ENCODE measurements around the gene CCDC88C. TPM values are rescaled to one million over a fixed set of nuclear protein-coding genes. Genes with fewer than 3 reads are reported as not detected.

CCDC88C gene
- total RNA-seq, 1 experiment from 2014 or later, result 19.7 TPM

DNA sequence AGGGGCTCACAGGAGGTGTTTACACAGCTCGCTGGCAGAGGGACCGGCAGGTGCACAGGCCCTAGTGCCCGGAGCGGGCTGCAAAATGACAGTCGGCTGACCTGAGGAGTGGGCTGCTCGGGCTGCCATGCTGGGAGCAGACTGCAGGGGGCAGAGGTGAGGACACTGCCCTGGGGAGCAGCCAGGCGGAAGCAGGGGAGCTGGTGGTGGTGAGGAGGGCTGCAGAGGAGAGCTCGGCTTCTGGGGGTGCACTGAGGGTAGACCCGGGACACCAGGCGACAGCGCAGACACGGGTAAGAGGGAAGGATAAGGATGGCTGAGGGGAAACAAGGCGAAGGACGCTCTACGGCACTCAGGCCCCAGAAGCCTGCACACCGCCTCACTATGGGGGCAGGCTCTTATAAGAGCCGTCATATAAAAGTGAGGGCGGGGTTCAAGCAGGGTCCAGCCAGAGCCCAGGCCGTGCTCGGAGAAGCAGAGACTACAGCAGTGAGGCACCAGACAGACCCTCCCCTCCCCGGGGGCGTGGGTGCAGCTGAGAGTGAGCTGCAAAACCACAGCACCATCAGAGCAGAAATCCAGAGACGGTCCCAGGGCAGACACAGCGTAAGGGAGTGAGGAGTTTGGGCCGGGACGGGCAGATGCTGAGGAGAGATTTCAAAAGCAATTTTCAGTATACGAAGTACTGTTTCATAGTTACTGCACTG lies 62.5 kb downstream of the CCDC88C start:
- TF ChIP-seq EZH2phosphoT487 (IDR thresholded peaks at IDR 0.05; ENCODE audit: borderline replicate concordance, low read length) (no peak), EZH2 (IDR thresholded peaks at IDR 0.05; ENCODE audit: low read length, unreplicated experiment) (no peak)
- TF ChIP-seq, protein P1, sequence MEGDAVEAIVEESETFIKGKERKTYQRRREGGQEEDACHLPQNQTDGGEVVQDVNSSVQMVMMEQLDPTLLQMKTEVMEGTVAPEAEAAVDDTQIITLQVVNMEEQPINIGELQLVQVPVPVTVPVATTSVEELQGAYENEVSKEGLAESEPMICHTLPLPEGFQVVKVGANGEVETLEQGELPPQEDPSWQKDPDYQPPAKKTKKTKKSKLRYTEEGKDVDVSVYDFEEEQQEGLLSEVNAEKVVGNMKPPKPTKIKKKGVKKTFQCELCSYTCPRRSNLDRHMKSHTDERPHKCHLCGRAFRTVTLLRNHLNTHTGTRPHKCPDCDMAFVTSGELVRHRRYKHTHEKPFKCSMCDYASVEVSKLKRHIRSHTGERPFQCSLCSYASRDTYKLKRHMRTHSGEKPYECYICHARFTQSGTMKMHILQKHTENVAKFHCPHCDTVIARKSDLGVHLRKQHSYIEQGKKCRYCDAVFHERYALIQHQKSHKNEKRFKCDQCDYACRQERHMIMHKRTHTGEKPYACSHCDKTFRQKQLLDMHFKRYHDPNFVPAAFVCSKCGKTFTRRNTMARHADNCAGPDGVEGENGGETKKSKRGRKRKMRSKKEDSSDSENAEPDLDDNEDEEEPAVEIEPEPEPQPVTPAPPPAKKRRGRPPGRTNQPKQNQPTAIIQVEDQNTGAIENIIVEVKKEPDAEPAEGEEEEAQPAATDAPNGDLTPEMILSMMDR (conservative IDR thresholded peaks at IDR 0.05; ENCODE audit: low read depth, low read length), result peak; percentile 41; the same call in 1 of the 2 replicates
- H3K9ac ChIP-seq (ENCODE audit: low read length), result no peak overlapping the region
- ATAC-seq (no peak), DNase-seq (no peak)
- no peaks in the 10 kb centered on the region for H3K9me3 ChIP-seq (ENCODE audit: low read length)
- H3K4me1 ChIP-seq (ENCODE audit: insufficient read depth, low read length), result no peaks in the 10 kb centered on the region
- H4K20me1 ChIP-seq (ENCODE audit: low read length), result no peaks in the 10 kb centered on the region
- ChIA-PET POLR2A (ENCODE audit: unreplicated experiment) (no interaction called here), CTCF (no interaction called here)
- intact Hi-C loops (cut with micrococcal nuclease), result no loop called here
- no peaks in the 10 kb centered on the region for H3K27me3 ChIP-seq (ENCODE audit: low read length)
- no peaks in the 10 kb centered on the region for H3K79me2 ChIP-seq (ENCODE audit: low read length)
- no peak overlapping the region for H2AFZ ChIP-seq (ENCODE audit: low read length)
- H3K27ac ChIP-seq (ENCODE audit: low read length), result no peak overlapping the region
- no peaks in the 10 kb centered on the region for H3F3A ChIP-seq (ENCODE audit: low read length, unreplicated experiment)
- no peak overlapping the region for H3K4me3 ChIP-seq (ENCODE audit: low read length)
- H3K4me2 ChIP-seq (ENCODE audit: low read length), result no peak overlapping the region
- no peaks in the 10 kb centered on the region for H3K36me3 ChIP-seq (ENCODE audit: low read depth, low read length)
- no peaks in the 10 kb centered on the region for H3K9me2 ChIP-seq (replicated peaks; ENCODE audit: low read length)
- no TSS peak for BruUV-seq (replicated peaks)

DNA sequence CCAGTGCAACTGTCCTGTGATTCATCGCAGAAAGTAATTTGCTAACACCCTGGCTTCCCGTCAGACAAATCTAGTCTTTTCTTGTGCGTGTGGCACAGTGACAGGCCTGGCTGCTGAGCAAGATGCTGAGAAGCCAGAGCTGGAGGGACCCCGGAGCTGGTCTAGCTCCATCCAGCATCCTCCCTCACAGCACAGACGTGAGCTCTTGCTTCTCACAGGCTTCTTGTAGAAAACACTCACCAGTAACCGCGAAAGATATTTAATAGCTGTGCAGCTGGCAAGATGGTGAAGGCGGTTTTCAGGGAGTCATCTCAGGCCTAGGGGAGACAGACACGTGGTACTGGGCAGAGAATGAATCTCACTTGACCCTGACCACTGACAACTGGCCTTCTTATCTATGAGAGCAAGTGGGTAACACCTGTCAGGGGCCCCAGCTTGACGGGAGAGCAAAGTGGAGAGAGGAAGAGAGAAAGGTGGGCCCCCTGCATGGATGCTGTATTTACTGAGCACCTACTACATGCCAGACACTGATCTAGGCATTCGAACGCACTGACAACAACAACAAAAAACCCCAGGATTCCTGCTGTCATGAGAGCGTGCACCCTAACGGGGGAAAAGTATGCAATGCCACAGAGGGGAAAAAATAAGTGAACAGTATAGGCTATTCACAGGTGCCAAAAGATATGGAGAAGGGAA lies 63.3 kb downstream of the CCDC88C start:
- H3K9me2 ChIP-seq (replicated peaks; ENCODE audit: low read length), result no peaks in the 10 kb centered on the region
- H4K20me1 ChIP-seq (ENCODE audit: low read length), result no peaks in the 10 kb centered on the region
- H3K27me3 ChIP-seq (ENCODE audit: low read length), result no peaks in the 10 kb centered on the region
- no TSS peak for BruUV-seq (replicated peaks)
- H3F3A ChIP-seq (ENCODE audit: low read length, unreplicated experiment), result no peaks in the 10 kb centered on the region
- no peaks in the 10 kb centered on the region for H3K79me2 ChIP-seq (ENCODE audit: low read length)
- no peaks in the 10 kb centered on the region for H3K9me3 ChIP-seq (ENCODE audit: low read length)
- intact Hi-C loops (cut with micrococcal nuclease), result no loop called here
- CTCF ChIA-PET, result no interaction called here
- no peak overlapping the region for H3K4me2 ChIP-seq (ENCODE audit: low read length)
- no peak overlapping the region for H3K4me3 ChIP-seq (ENCODE audit: low read length)
- TF ChIP-seq, protein P1 (conservative IDR thresholded peaks at IDR 0.05; ENCODE audit: low read depth, low read length), result no peak
- TF ChIP-seq EZH2phosphoT487 (IDR thresholded peaks at IDR 0.05; ENCODE audit: borderline replicate concordance, low read length) (no peak), EZH2 (IDR thresholded peaks at IDR 0.05; ENCODE audit: low read length, unreplicated experiment) (no peak)
- ATAC-seq (no peak), DNase-seq (no peak)
- H3K4me1 ChIP-seq (ENCODE audit: insufficient read depth, low read length), result no peaks in the 10 kb centered on the region
- H3K9ac ChIP-seq (ENCODE audit: low read length), result no peak overlapping the region
- no peak overlapping the region for H2AFZ ChIP-seq (ENCODE audit: low read length)
- POLR2A ChIA-PET (ENCODE audit: unreplicated experiment), result no interaction called here
- no peak overlapping the region for H3K27ac ChIP-seq (ENCODE audit: low read length)
- no peaks in the 10 kb centered on the region for H3K36me3 ChIP-seq (ENCODE audit: low read depth, low read length)

Data from PC-3 (cell line).